HCT116 (cell line): ENCODE data around the gene VPS35L. TPM values are rescaled to one million over a fixed set of nuclear protein-coding genes. Genes with fewer than 3 reads are reported as not detected.
"Not testable (repeated sequence)": the region's sequence is repeated elsewhere in the genome, so short reads cannot be mapped to it uniquely, and the experiment has no call there.

Source experiments
- ATAC-seq: fragments of 200-7000 bp; cut with Tn5 transposase; 2 replicates; pipeline ENCODE4 v1.9.1; 2020; ENCODE audit warnings: mild to moderate bottlenecking, moderate library complexity
- BruUV-seq: library from RNA; stranded (reverse); fragments of 400-500 nt; replicated peaks from 2 replicates; lab custom pipeline; 2021; lab: Mats Ljungman, UMichigan
- CTCF ChIA-PET: fragments of 300-600 bp; sonication (Branson Sonifier 250); formaldehyde crosslinking; loops from one replicate; lab custom pipeline; 2021; ENCODE audit warnings: antibody characterized with exemption; lab: Charles Lee
- POLR2A ChIA-PET: fragments of 300-600, 350-600 bp; sonication (Branson Sonifier 250); formaldehyde crosslinking; loops from one replicate; lab custom pipeline; 2021; ENCODE audit warnings: antibody characterized with exemption; lab: Charles Lee
- RAD21 ChIA-PET, 2 experiments: fragments of 300-600 bp; sonication (Branson Sonifier 250); formaldehyde crosslinking; loops; one replicate each; lab custom pipeline; 2023; ENCODE audit warnings: low total read pairs in 2 of 2; ENCODE audit not compliant: uncharacterized antibody in 2 of 2, unreplicated experiment in 2 of 2, low non-redundant PET in 1 of 2; lab: Charles Lee
- DNase-seq: peaks from one replicate; pipeline ENCODE4 v3.0.0-alpha.2; 2010; ENCODE audit warnings: low read depth, low spot score
- H2AFZ ChIP-seq: fragments of 200-600 bp; shearing (Covaris generic), sonication (generic); 2 replicates; pipeline ENCODE4 v1.6.1; 2017; ENCODE audit warnings: low read depth, mixed run types, mixed read lengths, antibody characterized with exemption, low read length; ENCODE audit not compliant: poor library complexity, severe bottlenecking
- H3K27ac ChIP-seq: 2 replicates; pipeline ENCODE4 v1.5.1; 2012; ENCODE audit warnings: low read depth, low read length
- H3K27me3 ChIP-seq: fragments of 200-600 bp; sonication (generic); 2 replicates; pipeline ENCODE4 v1.6.1; 2016; ENCODE audit warnings: mixed run types, low read length, mixed read lengths; ENCODE audit not compliant: insufficient read depth
- H3K36me3 ChIP-seq, 2 experiments: fragments of 200-500 bp in 1 of 2; fragments of 200-600 bp in 1 of 2; sonication (Bioruptor generic) in 1 of 2; sonication (generic) in 1 of 2; 2 replicates each; pipeline versions ENCODE4 v1.5.1 to v1.6.1; 2014 to 2016; ENCODE audit warnings: low read length in 2 of 2, inconsistent platforms in 1 of 2, mixed read lengths in 1 of 2, mixed run types in 1 of 2; ENCODE audit not compliant: insufficient read depth in 2 of 2, control insufficient read depth in 1 of 2
- H3K4me1 ChIP-seq, 2 experiments: fragments of 200-600 bp in 1 of 2; sonication (generic) in 1 of 2; 2 replicates each; pipeline versions ENCODE4 v1.5.1 to v1.6.1; 2012 to 2017; ENCODE audit warnings: low read length in 2 of 2, inconsistent platforms in 1 of 2, mild to moderate bottlenecking in 1 of 2, mixed read lengths in 1 of 2, mixed run types in 1 of 2, moderate library complexity in 1 of 2; ENCODE audit not compliant: insufficient read depth in 2 of 2, control insufficient read depth in 1 of 2
- H3K4me2 ChIP-seq: fragments of 200-600 bp; sonication (generic); 2 replicates; pipeline ENCODE4 v1.6.1; 2017; ENCODE audit warnings: mixed run types, low read length, mixed read lengths
- H3K4me3 ChIP-seq, 2 experiments: fragments of 200-600 bp in 1 of 2; sonication (generic) in 1 of 2; replicated peaks in 1 of 2; 2 replicates each; pipeline ENCODE4 v1.5.1; 2011 to 2016; ENCODE audit warnings: low read length in 2 of 2, control low read depth in 1 of 2, low read depth in 1 of 2, mild to moderate bottlenecking in 1 of 2, mixed read lengths in 1 of 2, mixed run types in 1 of 2
- H3K79me2 ChIP-seq: fragments of 200-600 bp; sonication (generic); 2 replicates; pipeline ENCODE4 v1.6.1; 2017; ENCODE audit warnings: mild to moderate bottlenecking, mixed run types, low read length, moderate library complexity, mixed read lengths; ENCODE audit not compliant: insufficient read depth
- H3K9ac ChIP-seq: fragments of 200-600 bp; sonication (generic); 2 replicates; pipeline ENCODE4 v1.6.1; 2016; ENCODE audit warnings: low read length, mixed read lengths
- H3K9me2 ChIP-seq: fragments of 200-600 bp; sonication (generic), shearing (Covaris generic); 2 replicates; pipeline ENCODE4 v1.6.1; 2017; ENCODE audit warnings: mixed run types, mild to moderate bottlenecking, moderate library complexity; ENCODE audit not compliant: insufficient read depth
- H3K9me3 ChIP-seq, 2 experiments: fragments of 200-500 bp in 1 of 2; fragments of 200-600 bp in 1 of 2; sonication (Bioruptor generic) in 1 of 2; sonication (generic) in 1 of 2; 2 replicates each; pipeline ENCODE4 v1.6.1; 2014 to 2017; ENCODE audit warnings: low read length in 2 of 2, mixed read lengths in 2 of 2, inconsistent platforms in 1 of 2, low read depth in 1 of 2, mild to moderate bottlenecking in 1 of 2, mixed run types in 1 of 2, moderate library complexity in 1 of 2; ENCODE audit not compliant: control insufficient read depth in 1 of 2, insufficient read depth in 1 of 2
- H4K20me1 ChIP-seq: fragments of 200-600 bp; sonication (generic), shearing (Covaris generic); 2 replicates; pipeline ENCODE4 v1.6.1; 2017; ENCODE audit warnings: mixed run types, mild to moderate bottlenecking, moderate library complexity; ENCODE audit not compliant: insufficient read depth
- CBX3 ChIP-seq: IDR thresholded peaks from 2 replicates; pipeline ENCODE4 v1.6.1; 2012; ENCODE audit warnings: low read depth
- CEBPB ChIP-seq: IDR thresholded peaks from 2 replicates; pipeline ENCODE4 v1.6.1; 2012; ENCODE audit warnings: low read depth
- EGR1 ChIP-seq: IDR thresholded peaks from 2 replicates; pipeline ENCODE4 v1.6.1; 2012; ENCODE audit warnings: low read depth
- ELF1 ChIP-seq: IDR thresholded peaks from 2 replicates; pipeline ENCODE4 v1.6.1; 2012; ENCODE audit warnings: low read depth, borderline replicate concordance
- EZH2 ChIP-seq: fragments of 200-600 bp; sonication (generic); IDR thresholded peaks from 2 replicates; pipeline ENCODE4 v1.6.1; 2017; ENCODE audit warnings: antibody characterized with exemption, mixed run types
- EZH2phosphoT487 ChIP-seq: fragments of 200-600 bp; IDR thresholded peaks from 2 replicates; pipeline ENCODE4 v1.6.1; 2018; ENCODE audit warnings: antibody characterized with exemption, borderline replicate concordance
- FOSL1 ChIP-seq: IDR thresholded peaks from 2 replicates; pipeline ENCODE4 v1.6.1; 2012; ENCODE audit warnings: low read depth
- POLR2A ChIP-seq: IDR thresholded peaks from 2 replicates; pipeline ENCODE4 v1.7.0; 2011; ENCODE audit warnings: borderline replicate concordance; ENCODE audit not compliant: insufficient read depth, insufficient read length; ENCODE audit errors: extremely low read depth
- POLR2AphosphoS5 ChIP-seq: IDR thresholded peaks from 2 replicates; pipeline ENCODE4 v1.6.1; 2011; ENCODE audit warnings: mild to moderate bottlenecking, low read depth, low read length, moderate library complexity
- RAD21 ChIP-seq: IDR thresholded peaks from 2 replicates; pipeline ENCODE4 v1.6.1; 2012; ENCODE audit warnings: low read depth, mild to moderate bottlenecking
- ZFX ChIP-seq: fragments of 450-650 bp; IDR thresholded peaks from 2 replicates; pipeline ENCODE4 v1.6.1; 2017
- intact Hi-C: fragments of 100-400 bp; cut with micrococcal nuclease; formaldehyde crosslinking; loops from 2 replicates; pipeline ENCODE4 v1.10.0; 2022
- total RNA-seq: library from RNA; stranded (reverse); gene quantifications from one replicate; pipeline ENCODE4 v1.2.1, GENCODE V29; 2021; ENCODE audit not compliant: unreplicated experiment
- TF ChIP-seq, protein P1 (sequence below): IDR thresholded peaks from 2 replicates; pipeline ENCODE4 v1.6.1; 2012
- TF ChIP-seq, protein P2 (sequence below): IDR thresholded peaks from 2 replicates; pipeline ENCODE4 v1.6.1; 2011; ENCODE audit warnings: mild to moderate bottlenecking, low read length, moderate library complexity; ENCODE audit not compliant: insufficient replicate concordance; ENCODE audit errors: extremely low read depth

The VPS35L gene
- total RNA-seq, 1 experiment from 2014 or later = 21.4 TPM

DNA sequence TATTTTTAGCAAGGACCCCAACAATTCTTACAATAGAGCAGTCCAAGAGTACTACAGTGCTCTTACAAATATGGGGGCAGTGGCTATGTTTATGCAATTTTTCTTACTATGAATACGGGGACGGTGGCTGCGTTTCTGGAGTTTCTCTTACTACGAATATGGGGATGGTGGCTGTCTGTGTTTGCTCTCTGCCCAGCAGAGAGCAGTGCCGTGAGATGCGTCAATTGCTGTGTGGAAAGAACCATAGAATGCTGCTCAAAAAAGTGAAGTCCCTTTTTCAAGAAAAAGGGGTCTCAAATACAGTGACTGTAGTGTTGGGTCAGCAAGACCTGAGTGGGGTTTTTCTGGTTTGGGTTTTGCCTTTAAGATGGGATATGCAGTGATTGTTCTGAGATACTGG is 108.7 kb downstream of the VPS35L start:
- Histone ChIP-seq H3K79me2 (no peaks in the 10 kb centered on the region), H3K4me3 (no peak overlapping the region), H4K20me1 (no peaks in the 10 kb centered on the region), H3K9me2 (no peaks in the 10 kb centered on the region), H2AFZ (no peak overlapping the region), H3K4me1 (no peaks in the 10 kb centered on the region), H3K27me3 (no peaks in the 10 kb centered on the region), H3K36me3 (no peaks in the 10 kb centered on the region), H3K9ac (no peak overlapping the region), H3K27ac (no peak overlapping the region), H3K9me3 (no peaks in the 10 kb centered on the region), H3K4me2 (no peak overlapping the region)
- ChIA-PET CTCF (no interaction called here), RAD21 (no interaction called here), POLR2A (interaction anchor here (0.7 kb wide), 1 partner anchor 196 kb away, joined by 3 read pairs; no protein-coding TSS in a partner anchor)
- no peak for TF ChIP-seq CBX3
- no peak for TF ChIP-seq ZFX
- no peak for TF ChIP-seq FOSL1
- TF ChIP-seq, protein P1, sequence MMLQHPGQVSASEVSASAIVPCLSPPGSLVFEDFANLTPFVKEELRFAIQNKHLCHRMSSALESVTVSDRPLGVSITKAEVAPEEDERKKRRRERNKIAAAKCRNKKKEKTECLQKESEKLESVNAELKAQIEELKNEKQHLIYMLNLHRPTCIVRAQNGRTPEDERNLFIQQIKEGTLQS = no peak
- no peak for TF ChIP-seq RAD21
- TF ChIP-seq, protein P2, sequence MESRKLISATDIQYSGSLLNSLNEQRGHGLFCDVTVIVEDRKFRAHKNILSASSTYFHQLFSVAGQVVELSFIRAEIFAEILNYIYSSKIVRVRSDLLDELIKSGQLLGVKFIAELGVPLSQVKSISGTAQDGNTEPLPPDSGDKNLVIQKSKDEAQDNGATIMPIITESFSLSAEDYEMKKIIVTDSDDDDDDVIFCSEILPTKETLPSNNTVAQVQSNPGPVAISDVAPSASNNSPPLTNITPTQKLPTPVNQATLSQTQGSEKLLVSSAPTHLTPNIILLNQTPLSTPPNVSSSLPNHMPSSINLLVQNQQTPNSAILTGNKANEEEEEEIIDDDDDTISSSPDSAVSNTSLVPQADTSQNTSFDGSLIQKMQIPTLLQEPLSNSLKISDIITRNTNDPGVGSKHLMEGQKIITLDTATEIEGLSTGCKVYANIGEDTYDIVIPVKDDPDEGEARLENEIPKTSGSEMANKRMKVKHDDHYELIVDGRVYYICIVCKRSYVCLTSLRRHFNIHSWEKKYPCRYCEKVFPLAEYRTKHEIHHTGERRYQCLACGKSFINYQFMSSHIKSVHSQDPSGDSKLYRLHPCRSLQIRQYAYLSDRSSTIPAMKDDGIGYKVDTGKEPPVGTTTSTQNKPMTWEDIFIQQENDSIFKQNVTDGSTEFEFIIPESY = no peak
- TF ChIP-seq CEBPB = no peak
- no peak for TF ChIP-seq POLR2A
- no peak for TF ChIP-seq EGR1
- TF ChIP-seq EZH2phosphoT487 = no peak
- TF ChIP-seq ELF1 = no peak
- no peak for TF ChIP-seq POLR2AphosphoS5
- TF ChIP-seq EZH2 = no peak
- BruUV-seq = no TSS peak
- ATAC-seq = no peak
- DNase-seq = no peak
- intact Hi-C loops = loop anchor here (10.0 kb wide), 1 partner anchor 59 kb away; no protein-coding TSS in a partner anchor

DNA sequence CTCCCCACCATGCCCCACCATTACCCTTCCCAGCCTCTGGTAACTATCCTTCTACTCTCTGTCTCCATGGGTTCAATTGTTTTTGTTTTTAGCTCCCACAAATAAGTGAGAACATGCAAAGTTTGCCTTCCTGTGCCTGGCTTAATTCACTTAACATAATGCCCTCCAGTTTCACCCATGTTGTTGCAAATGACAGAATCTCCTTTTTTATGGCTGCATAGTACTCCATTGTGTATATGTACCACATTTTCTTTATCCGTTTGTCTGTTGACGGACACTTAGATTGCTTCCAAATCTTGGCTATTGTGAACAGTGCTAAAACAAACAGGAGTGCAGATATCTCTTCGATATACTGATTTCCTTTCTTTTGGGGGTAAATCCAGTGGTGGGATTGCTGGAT is 109.8 kb downstream of the VPS35L start:
- H3K9me2 ChIP-seq, H3K4me3 ChIP-seq, DNase-seq, H3K27ac ChIP-seq, H3K4me2 ChIP-seq, H2AFZ ChIP-seq, POLR2A ChIA-PET, ATAC-seq, H3K79me2 ChIP-seq, H3K9me3 ChIP-seq, H3K27me3 ChIP-seq, H3K36me3 ChIP-seq, H4K20me1 ChIP-seq, BruUV-seq, H3K9ac ChIP-seq, H3K4me1 ChIP-seq, CTCF ChIA-PET, RAD21 ChIA-PET: not testable (repeated sequence)
- intact Hi-C loops = loop anchor here (10.0 kb wide), 1 partner anchor 61 kb away; no protein-coding TSS in a partner anchor
